ENCODE results near the gene POLA1.

DNA sequence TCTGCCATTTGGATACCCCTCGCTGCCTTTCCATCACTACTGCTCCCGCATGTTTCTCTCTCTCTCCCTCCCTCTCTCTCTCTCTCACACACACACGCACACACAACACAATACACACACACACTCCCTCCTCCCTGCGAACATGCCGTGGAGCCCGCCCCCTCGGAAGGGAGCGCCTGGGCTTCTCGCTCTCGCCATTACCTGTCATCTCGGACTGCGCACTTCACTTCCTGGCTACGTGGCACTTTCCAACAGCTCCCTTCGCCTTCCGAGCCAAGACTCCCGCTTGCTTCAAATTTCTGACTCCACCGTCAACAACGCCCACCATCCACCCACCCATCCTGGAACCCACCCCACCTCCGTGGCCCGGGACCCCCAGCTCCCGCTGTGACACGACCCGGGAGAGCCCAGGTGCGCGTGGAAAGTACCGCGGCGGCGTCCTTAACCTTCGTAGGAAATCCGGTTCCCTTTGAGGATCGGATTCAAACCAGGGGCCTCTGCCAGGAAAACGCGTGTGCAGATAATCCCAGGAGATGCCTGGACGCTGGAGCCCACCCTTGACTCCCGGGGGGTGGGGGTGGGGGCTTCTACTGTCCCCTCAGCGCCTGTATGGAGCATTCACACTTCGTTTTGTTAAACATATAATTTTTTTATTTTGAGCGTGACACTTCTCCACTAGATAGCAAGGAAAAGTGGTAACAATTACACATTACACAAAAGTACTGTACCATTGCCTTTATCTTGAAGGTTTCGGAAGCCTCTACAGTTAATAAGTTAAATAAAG lies 309.5 kb downstream of the POLA1 start:
- TF ChIP-seq, protein P1, sequence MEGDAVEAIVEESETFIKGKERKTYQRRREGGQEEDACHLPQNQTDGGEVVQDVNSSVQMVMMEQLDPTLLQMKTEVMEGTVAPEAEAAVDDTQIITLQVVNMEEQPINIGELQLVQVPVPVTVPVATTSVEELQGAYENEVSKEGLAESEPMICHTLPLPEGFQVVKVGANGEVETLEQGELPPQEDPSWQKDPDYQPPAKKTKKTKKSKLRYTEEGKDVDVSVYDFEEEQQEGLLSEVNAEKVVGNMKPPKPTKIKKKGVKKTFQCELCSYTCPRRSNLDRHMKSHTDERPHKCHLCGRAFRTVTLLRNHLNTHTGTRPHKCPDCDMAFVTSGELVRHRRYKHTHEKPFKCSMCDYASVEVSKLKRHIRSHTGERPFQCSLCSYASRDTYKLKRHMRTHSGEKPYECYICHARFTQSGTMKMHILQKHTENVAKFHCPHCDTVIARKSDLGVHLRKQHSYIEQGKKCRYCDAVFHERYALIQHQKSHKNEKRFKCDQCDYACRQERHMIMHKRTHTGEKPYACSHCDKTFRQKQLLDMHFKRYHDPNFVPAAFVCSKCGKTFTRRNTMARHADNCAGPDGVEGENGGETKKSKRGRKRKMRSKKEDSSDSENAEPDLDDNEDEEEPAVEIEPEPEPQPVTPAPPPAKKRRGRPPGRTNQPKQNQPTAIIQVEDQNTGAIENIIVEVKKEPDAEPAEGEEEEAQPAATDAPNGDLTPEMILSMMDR (IDR thresholded peaks at IDR 0.05): no peak
- TF ChIP-seq POLR2AphosphoS5 (IDR thresholded peaks at IDR 0.05) (no peak), POLR2A (IDR thresholded peaks at IDR 0.05) (no peak)
